ENCODE data around the gene CEP170B.

Gene CEP170B

GRCh38 chr14:104868811-104869572 is 3.9 kb downstream of the CEP170B start:
- no peaks in the 10 kb centered on the region for H3K36me3 Mint-ChIP-seq (ENCODE audit: low read depth)
- no peak overlapping the region for H3K4me3 Mint-ChIP-seq

GRCh38 chr14:104869669-104870367 is 4.8 kb downstream of the CEP170B start:
- H3K27me3 Mint-ChIP-seq = peaks cover 14% of the 10 kb centered on the region
- H3K9me3 Mint-ChIP-seq = no peaks in the 10 kb centered on the region

More at GRCh38 chr14:104868811-104869572, 3.9 kb downstream of the CEP170B start:
- peaks cover 18% of the 10 kb centered on the region for H3K27me3 Mint-ChIP-seq
- no peak overlapping the region for H3K27ac Mint-ChIP-seq
- no peak for DNase-seq
- no peaks in the 10 kb centered on the region for H3K9me3 Mint-ChIP-seq
- peaks cover 4% of the 10 kb centered on the region for H3K4me1 Mint-ChIP-seq (ENCODE audit: low read depth)

GRCh38 chr14:104870368-104871144 is 5.5 kb downstream of the CEP170B start:
- Mint-ChIP-seq H3K27me3 (peaks cover 14% of the 10 kb centered on the region), H3K4me3 (no peak overlapping the region), H3K4me1 (ENCODE audit: low read depth) (peaks cover 2% of the 10 kb centered on the region), H3K27ac (no peak overlapping the region), H3K36me3 (ENCODE audit: low read depth) (no peaks in the 10 kb centered on the region), H3K9me3 (no peaks in the 10 kb centered on the region)
- DNase-seq = peak; percentile 68

More at GRCh38 chr14:104869669-104870367, 4.8 kb downstream of the CEP170B start:
- DNase-seq = no peak
- Mint-ChIP-seq H3K27ac (no peak overlapping the region), H3K4me1 (ENCODE audit: low read depth) (peaks cover 2% of the 10 kb centered on the region), H3K36me3 (ENCODE audit: low read depth) (no peaks in the 10 kb centered on the region), H3K4me3 (no peak overlapping the region)

- DNase-seq = no peak
- Mint-ChIP-seq H3K4me3 (no peak overlapping the region), H3K27ac (no peak overlapping the region), H3K9me3 (no peaks in the 10 kb centered on the region), H3K36me3 (ENCODE audit: low read depth) (no peaks in the 10 kb centered on the region), H3K4me1 (ENCODE audit: low read depth) (no peaks in the 10 kb centered on the region), H3K27me3 (peaks cover 14% of the 10 kb centered on the region)
Measured at GRCh38 chr14:104871145-104871655, 6.1 kb downstream of the CEP170B start.

GRCh38 chr14:104871656-104872468 is 6.8 kb downstream of the CEP170B start:
- H3K4me3 Mint-ChIP-seq = no peak overlapping the region
- no peaks in the 10 kb centered on the region for H3K4me1 Mint-ChIP-seq (ENCODE audit: low read depth)
- peaks cover 9% of the 10 kb centered on the region for H3K27me3 Mint-ChIP-seq
- DNase-seq = no peak
- no peaks in the 10 kb centered on the region for H3K36me3 Mint-ChIP-seq (ENCODE audit: low read depth)
- no peak overlapping the region for H3K27ac Mint-ChIP-seq
- H3K9me3 Mint-ChIP-seq = no peaks in the 10 kb centered on the region

GRCh38 chr14:104872469-104873341 is 7.6 kb downstream of the CEP170B start:
- Mint-ChIP-seq H3K9me3 (no peaks in the 10 kb centered on the region), H3K27me3 (peaks cover 3% of the 10 kb centered on the region), H3K36me3 (ENCODE audit: low read depth) (no peaks in the 10 kb centered on the region), H3K4me1 (ENCODE audit: low read depth) (no peaks in the 10 kb centered on the region), H3K4me3 (no peak overlapping the region), H3K27ac (no peak overlapping the region)
- DNase-seq = no peak

- H3K36me3 Mint-ChIP-seq (ENCODE audit: low read depth) = no peaks in the 10 kb centered on the region
- no peaks in the 10 kb centered on the region for H3K4me1 Mint-ChIP-seq (ENCODE audit: low read depth)
- H3K9me3 Mint-ChIP-seq = no peaks in the 10 kb centered on the region
Measured at GRCh38 chr14:104873380-104874055, 8.4 kb downstream of the CEP170B start.

GRCh38 chr14:104874110-104874531 is 9.1 kb downstream of the CEP170B start:
- no peak for DNase-seq
- no peak overlapping the region for H3K27ac Mint-ChIP-seq
- H3K9me3 Mint-ChIP-seq = no peaks in the 10 kb centered on the region
- H3K36me3 Mint-ChIP-seq (ENCODE audit: low read depth) = no peaks in the 10 kb centered on the region
- H3K4me3 Mint-ChIP-seq = no peak overlapping the region
- H3K27me3 Mint-ChIP-seq = no peaks in the 10 kb centered on the region
- H3K4me1 Mint-ChIP-seq (ENCODE audit: low read depth) = no peaks in the 10 kb centered on the region

More at GRCh38 chr14:104873380-104874055, 8.4 kb downstream of the CEP170B start:
- Mint-ChIP-seq H3K27me3 (no peaks in the 10 kb centered on the region), H3K27ac (no peak overlapping the region), H3K4me3 (no peak overlapping the region)
- no peak for DNase-seq

GRCh38 chr14:104874571-104875411 is 9.7 kb downstream of the CEP170B start:
- H3K27ac Mint-ChIP-seq = no peak overlapping the region
- H3K36me3 Mint-ChIP-seq (ENCODE audit: low read depth) = no peaks in the 10 kb centered on the region
- H3K9me3 Mint-ChIP-seq = no peaks in the 10 kb centered on the region
- no peaks in the 10 kb centered on the region for H3K4me1 Mint-ChIP-seq (ENCODE audit: low read depth)
- H3K4me3 Mint-ChIP-seq = no peak overlapping the region
- H3K27me3 Mint-ChIP-seq = no peaks in the 10 kb centered on the region
- DNase-seq = no peak

GRCh38 chr14:104875412-104875751 is 10.3 kb downstream of the CEP170B start:
- H3K27ac Mint-ChIP-seq = no peak overlapping the region
- no peaks in the 10 kb centered on the region for H3K36me3 Mint-ChIP-seq (ENCODE audit: low read depth)
- no peak overlapping the region for H3K4me3 Mint-ChIP-seq
- no peaks in the 10 kb centered on the region for H3K4me1 Mint-ChIP-seq (ENCODE audit: low read depth)
- DNase-seq = no peak
- H3K9me3 Mint-ChIP-seq = no peaks in the 10 kb centered on the region
- no peaks in the 10 kb centered on the region for H3K27me3 Mint-ChIP-seq

GRCh38 chr14:104875811-104876210 is 10.7 kb downstream of the CEP170B start:
- Mint-ChIP-seq H3K36me3 (ENCODE audit: low read depth) (no peaks in the 10 kb centered on the region), H3K4me3 (no peak overlapping the region), H3K9me3 (no peaks in the 10 kb centered on the region), H3K4me1 (ENCODE audit: low read depth) (no peaks in the 10 kb centered on the region), H3K27ac (no peak overlapping the region), H3K27me3 (no peaks in the 10 kb centered on the region)
- no peak for DNase-seq

- Mint-ChIP-seq H3K9me3 (no peaks in the 10 kb centered on the region), H3K4me3 (no peak overlapping the region), H3K4me1 (ENCODE audit: low read depth) (no peaks in the 10 kb centered on the region), H3K36me3 (ENCODE audit: low read depth) (no peaks in the 10 kb centered on the region), H3K27me3 (no peaks in the 10 kb centered on the region), H3K27ac (no peak overlapping the region)
- peak; percentile 64 for DNase-seq
Measured at GRCh38 chr14:104876251-104876699, 11.2 kb downstream of the CEP170B start.

Data from activated T-cell treated with anti-CD3 and anti-CD28 coated beads, Interleukin-2, amount 50 U/mL, for 24 hours (primary cell).